GM12865 (cell line): Measurements from ENCODE around the gene TMEM131.

Experiments used
- DNase-seq: peaks from one replicate; pipeline ENCODE4 v3.0.0; 2010; ENCODE audit warnings: low read depth
- H3K4me3 ChIP-seq: 2 replicates; pipeline ENCODE4 v1.5.1; 2011; ENCODE audit warnings: mild to moderate bottlenecking, low read depth, low read length, control low read depth
- TF ChIP-seq, protein P1 (sequence below): IDR thresholded peaks from 2 replicates; pipeline ENCODE4 v1.5.1; 2011; ENCODE audit warnings: low read length, control low read depth, low read depth, inconsistent platforms; ENCODE audit not compliant: insufficient read depth; ENCODE audit errors: missing control alignments

TMEM131 gene

DNA sequence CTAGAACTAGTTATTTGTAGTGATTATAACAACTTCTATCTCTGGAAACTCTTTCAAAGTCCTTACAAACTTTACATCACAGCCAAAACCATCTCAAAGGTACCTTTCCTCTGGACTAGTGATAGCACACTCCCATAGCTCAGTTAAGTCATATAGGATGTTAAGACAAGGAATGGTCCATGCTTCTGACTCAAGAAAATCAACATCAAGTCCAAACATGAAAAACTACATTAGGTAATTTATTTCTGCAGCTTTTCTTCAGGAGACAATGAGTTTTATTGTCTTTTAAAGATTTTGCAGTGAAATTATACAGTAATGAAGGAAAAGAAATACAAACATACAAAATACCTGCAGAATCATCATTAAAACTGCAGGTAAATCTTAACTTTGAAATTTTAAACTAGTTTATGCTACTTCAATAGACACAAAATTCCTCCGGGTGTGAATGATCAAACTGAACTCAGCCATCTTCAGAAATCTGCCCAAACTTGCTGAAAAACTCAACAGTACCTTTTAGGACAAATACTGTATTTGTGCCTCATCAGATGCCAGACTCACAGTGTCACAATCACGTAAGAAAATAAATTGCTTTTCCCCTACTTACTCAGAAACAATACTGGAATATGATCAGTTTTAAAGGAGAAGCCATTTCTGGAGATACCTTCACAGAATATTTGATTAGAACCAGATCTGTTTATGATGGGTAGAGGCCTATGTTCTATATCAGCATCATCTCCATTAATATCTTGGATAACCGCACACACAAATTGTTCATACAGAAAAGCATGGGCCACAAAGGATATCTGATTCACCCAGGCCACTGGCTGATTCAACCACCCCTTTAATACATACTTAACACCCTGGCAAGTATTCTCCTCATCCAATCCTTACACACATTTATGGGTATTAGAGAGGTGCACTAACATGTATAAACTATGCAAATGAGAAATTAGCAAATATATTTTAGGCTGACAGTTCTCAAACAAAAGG, 2.6 kb downstream of the TMEM131 start:
- no peak for DNase-seq
- TF ChIP-seq, protein P1, sequence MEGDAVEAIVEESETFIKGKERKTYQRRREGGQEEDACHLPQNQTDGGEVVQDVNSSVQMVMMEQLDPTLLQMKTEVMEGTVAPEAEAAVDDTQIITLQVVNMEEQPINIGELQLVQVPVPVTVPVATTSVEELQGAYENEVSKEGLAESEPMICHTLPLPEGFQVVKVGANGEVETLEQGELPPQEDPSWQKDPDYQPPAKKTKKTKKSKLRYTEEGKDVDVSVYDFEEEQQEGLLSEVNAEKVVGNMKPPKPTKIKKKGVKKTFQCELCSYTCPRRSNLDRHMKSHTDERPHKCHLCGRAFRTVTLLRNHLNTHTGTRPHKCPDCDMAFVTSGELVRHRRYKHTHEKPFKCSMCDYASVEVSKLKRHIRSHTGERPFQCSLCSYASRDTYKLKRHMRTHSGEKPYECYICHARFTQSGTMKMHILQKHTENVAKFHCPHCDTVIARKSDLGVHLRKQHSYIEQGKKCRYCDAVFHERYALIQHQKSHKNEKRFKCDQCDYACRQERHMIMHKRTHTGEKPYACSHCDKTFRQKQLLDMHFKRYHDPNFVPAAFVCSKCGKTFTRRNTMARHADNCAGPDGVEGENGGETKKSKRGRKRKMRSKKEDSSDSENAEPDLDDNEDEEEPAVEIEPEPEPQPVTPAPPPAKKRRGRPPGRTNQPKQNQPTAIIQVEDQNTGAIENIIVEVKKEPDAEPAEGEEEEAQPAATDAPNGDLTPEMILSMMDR: no peak
- H3K4me3 ChIP-seq: peak overlapping the region; percentile 90

DNA sequence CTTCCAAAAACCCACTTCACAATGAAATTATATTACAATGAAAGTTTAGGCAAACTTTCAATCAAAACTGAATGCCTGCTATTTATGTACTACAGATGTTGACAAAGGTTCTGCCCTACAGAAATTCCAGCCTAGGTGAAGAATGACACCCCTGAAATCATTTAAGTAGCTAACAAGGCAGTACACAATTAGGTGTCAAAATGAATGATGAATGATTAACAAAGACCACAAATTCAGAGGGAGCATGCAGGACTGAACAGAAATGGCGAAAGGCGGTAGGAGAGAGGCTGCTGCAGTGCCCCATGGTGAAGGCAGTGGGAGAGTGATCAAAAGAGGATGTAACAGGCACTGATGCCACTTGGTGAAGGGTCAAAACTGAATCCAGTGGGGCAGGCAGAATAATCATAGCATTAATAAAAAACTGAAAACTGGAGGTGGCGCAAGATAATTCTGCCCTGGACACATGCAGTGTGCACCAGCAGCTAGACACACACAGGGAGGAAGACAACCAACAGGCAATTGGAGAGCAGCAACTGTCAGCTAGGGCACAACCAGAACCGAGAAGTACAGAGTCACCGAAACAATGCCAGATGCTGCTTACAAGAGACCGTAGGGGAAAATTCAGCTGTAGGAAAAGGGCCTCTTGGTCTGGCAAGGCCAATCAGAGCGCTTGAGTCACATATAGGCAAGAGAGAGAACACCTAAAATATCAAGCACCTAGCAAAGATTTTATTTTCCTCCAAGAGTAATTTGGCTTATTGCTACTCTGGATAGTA, 4.5 kb downstream of the TMEM131 start:
- peak overlapping the region; percentile 40 for H3K4me3 ChIP-seq
- TF ChIP-seq, protein P1: no peak
- DNase-seq: peak; percentile 75

DNA sequence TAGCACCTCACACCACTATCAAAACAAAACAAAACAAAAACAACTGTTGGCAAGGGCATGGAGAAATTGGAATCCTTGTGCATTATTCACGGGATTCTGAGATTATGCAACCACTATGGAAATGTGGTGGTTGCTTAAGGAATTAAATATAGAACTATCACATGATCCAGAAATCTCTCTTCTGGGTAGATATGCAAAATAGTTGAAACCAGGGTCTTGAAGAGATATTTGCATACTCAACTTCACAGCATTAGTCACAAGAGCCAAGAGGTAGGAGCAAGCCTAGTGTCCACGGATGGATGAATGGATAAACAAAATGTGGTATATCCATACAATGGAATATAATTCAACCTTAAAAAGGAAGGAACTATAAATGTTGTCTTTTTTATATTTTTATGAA, 7.0 kb downstream of the TMEM131 start:
- H3K4me3 ChIP-seq: no peak overlapping the region
- TF ChIP-seq, protein P1: no peak
- peak; percentile 25 for DNase-seq

DNA sequence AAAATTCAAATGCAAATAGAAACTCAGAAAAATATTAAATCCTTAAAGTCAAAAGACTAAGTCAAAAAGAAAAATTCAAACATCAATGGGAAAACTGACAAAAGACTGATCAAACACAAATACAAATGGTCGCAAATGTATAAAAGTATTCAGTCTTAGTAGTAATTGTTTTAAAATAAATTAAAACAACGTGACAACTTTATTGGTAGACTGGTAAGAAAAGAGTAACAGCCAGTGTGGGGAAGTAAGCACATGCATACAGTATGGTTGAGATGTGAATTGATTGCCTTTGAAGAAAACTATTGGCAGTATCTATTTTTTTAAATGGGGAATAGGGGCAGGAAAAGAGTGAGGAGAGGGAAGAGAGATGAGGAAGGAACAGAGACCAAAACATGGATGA, 9.8 kb downstream of the TMEM131 start:
- TF ChIP-seq, protein P1: no peak
- no peak for DNase-seq
- H3K4me3 ChIP-seq: no peak overlapping the region

DNA sequence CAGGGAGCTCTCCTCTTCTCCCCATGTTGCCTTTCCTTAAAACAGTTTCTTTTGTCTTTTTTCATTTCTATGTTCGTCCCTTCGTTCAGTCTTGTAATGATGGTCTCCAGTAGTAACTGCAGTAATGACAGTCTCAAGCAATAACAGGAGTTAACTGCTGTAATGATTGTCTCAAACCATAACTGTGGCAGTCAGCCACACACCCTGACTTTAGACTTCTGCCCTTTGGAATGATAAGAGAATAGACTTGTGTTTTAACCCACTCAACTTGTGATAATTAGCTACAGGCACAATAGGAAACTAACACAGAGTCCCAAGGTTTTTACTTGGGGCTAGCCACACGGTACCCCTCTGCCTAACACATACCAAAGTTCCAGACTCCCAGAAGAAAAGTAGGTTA, 12.1 kb downstream of the TMEM131 start:
- DNase-seq: no peak
- TF ChIP-seq, protein P1: no peak
- H3K4me3 ChIP-seq: no peak overlapping the region

DNA sequence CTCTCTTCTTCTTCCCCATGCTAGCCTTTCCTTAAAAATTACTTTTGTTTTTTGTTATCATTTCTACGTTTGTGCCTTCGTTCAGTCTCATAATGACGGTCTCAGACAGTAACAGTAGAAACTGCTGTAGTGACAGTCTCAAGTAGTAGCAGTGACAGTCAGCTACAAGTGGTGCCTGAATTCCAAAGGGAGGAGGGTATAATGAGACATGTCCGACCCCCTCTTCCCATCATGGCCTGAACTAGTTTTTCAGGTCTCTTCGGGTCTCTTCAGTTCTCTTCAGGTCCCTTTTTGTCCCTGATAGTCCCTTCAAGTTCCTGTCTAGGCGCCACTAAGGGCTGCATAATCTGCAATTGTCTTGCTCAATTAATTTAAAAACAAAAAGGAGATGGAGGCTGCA, 12.6 kb downstream of the TMEM131 start:
- no peak overlapping the region for H3K4me3 ChIP-seq
- TF ChIP-seq, protein P1: no peak
- DNase-seq: no peak
